HepG2 (cell line): ENCODE results near the gene CXCR5. TPM values are rescaled to one million over a fixed set of nuclear protein-coding genes. Genes with fewer than 3 reads are reported as not detected.

Experiments used
- AHDC1 ChIP-seq: sonication (generic); formaldehyde crosslinking; IDR thresholded peaks from 2 replicates; pipeline ENCODE4 v1.5.1; 2020; ENCODE audit warnings: mild to moderate bottlenecking, missing genetic modification reagents, borderline replicate concordance
- HNF1A ChIP-seq, 2 experiments: sonication (generic) in 1 of 2; formaldehyde crosslinking in 1 of 2; IDR thresholded peaks; 2 replicates each; pipeline versions ENCODE4 v1.4.0 to v1.6.1; 2016 to 2020; ENCODE audit warnings: borderline replicate concordance in 1 of 2, low read depth in 1 of 2, mild to moderate bottlenecking in 1 of 2, missing genetic modification reagents in 1 of 2
- HOXA3 ChIP-seq: sonication (generic); formaldehyde crosslinking; IDR thresholded peaks from 2 replicates; pipeline ENCODE4 v1.5.0; 2020; ENCODE audit warnings: missing genetic modification reagents
- MBD4 ChIP-seq: IDR thresholded peaks from 2 replicates; pipeline ENCODE4 v1.6.1; 2012; ENCODE audit warnings: low read length, inconsistent platforms, borderline replicate concordance
- NRL ChIP-seq: sonication (generic); formaldehyde crosslinking; IDR thresholded peaks from 2 replicates; pipeline ENCODE4 v1.5.0; 2020; ENCODE audit warnings: missing genetic modification reagents, mild to moderate bottlenecking, moderate library complexity, borderline replicate concordance
- PRDM10 ChIP-seq: sonication (generic); formaldehyde crosslinking; IDR thresholded peaks from 2 replicates; pipeline ENCODE4 v1.4.0; 2020; ENCODE audit warnings: low read depth, missing genetic modification reagents
- ZNF256 ChIP-seq: sonication (generic); formaldehyde crosslinking; conservative IDR thresholded peaks from 2 replicates; pipeline ENCODE4 v1.4.0; 2020; ENCODE audit warnings: missing genetic modification reagents
- ZNF652 ChIP-seq: IDR thresholded peaks from 2 replicates; pipeline ENCODE4 v1.6.1; 2016; ENCODE audit warnings: low read depth, borderline replicate concordance
- ZNF746 ChIP-seq: sonication (generic); formaldehyde crosslinking; IDR thresholded peaks from 2 replicates; pipeline ENCODE4 v1.8.0; 2022; ENCODE audit warnings: mild to moderate bottlenecking, missing genetic modification reagents
- ZNF770 ChIP-seq: sonication (generic); formaldehyde crosslinking; IDR thresholded peaks from 2 replicates; pipeline ENCODE4 v1.5.0; 2020; ENCODE audit warnings: mild to moderate bottlenecking, missing genetic modification reagents
- polyA plus RNA-seq, 8 experiments: library from polyadenylated mRNA; depleted of rRNA in 3 of 8; stranded (reverse) in 7 of 8; unstranded in 1 of 8; fragments of >200 nt; fragmentation: Illumina TruSeq in 4 of 8; extraction: Trizol in 4 of 8; gene quantifications; 2 replicates each; pipeline versions ENCODE4 v1.2.1 to v1.2.3, GENCODE V29; 2011 to 2016; ENCODE audit warnings: low read depth in 4 of 8, missing spikeins in 1 of 8, mixed read lengths in 1 of 8; ENCODE audit not compliant: insufficient read depth in 1 of 8
- total RNA-seq, 5 experiments: library from RNA; depleted of rRNA; stranded (reverse); fragments of >200 nt; fragmentation: Illumina TruSeq; extraction: Trizol; gene quantifications; 2 replicates each; pipeline ENCODE4 v1.2.3, GENCODE V29; 2016; ENCODE audit warnings: low read depth in 1 of 5

The CXCR5 gene
- total and polyA plus RNA-seq, 2 of the 13 experiments (the other 11 are each of a cell fraction or from before 2014, with no cell fraction given), result not detected

- TF ChIP-seq ZNF770 (CRISPR knock-in tag), result no peak
- TF ChIP-seq HOXA3 (CRISPR knock-in tag), result 0 out of 2 replicates have a peak, but pooled peaks have one; percentile 27
- 0 out of 2 replicates have a peak, but pooled peaks have one; percentile 45 for TF ChIP-seq NRL
- no peak for TF ChIP-seq ZNF256 (CRISPR knock-in tag)
- TF ChIP-seq ZNF746 (CRISPR knock-in tag), result peak; percentile 69; the same call in 1 of the 2 replicates
- 0 out of 2 replicates have a peak, but pooled peaks have one; percentile 15 for TF ChIP-seq AHDC1 (CRISPR knock-in tag)
- TF ChIP-seq PRDM10 (CRISPR knock-in tag), result no peak; the same call in 1 of the 2 replicates
- TF ChIP-seq HNF1A (IDR thresholded peaks at IDR 0.05; ENCODE audit: low read depth), result no peak
- no peak for TF ChIP-seq HNF1A (CRISPR knock-in tag; IDR thresholded peaks at IDR 0.05; ENCODE audit: borderline replicate concordance)
- TF ChIP-seq ZNF652, result peak; percentile 97
- no peak for TF ChIP-seq MBD4
These were observed 28.4 kb downstream of the CXCR5 start (continued) for GRCh38 chr11:118911880-118912741.
